Measurements from ENCODE around the gene STARD3. TPM values are rescaled to one million over a fixed set of nuclear protein-coding genes. Genes with fewer than 3 reads are reported as not detected.
A peak's percentile ranks its signal among the peaks of the same experiment; 100 is the strongest.

Gene STARD3
- total and polyA plus RNA-seq, 2 donors from 2014 or later: 32.1 to 47.6 TPM

GRCh38 chr17:39596543-39597267 is 40.2 kb upstream of the STARD3 start:
- no peaks in the 10 kb centered on the region for H3K9me3 ChIP-seq (ENCODE audit: control insufficient read depth in 2 of 3, insufficient read depth in 1 of 3, low read length in 3 of 3)
- H3K9ac ChIP-seq (ENCODE audit: low read length in 3 of 3): no peak overlapping the region
- H3K27ac ChIP-seq (ENCODE audit: low read depth in 2 of 2, low read length in 2 of 2): no peak overlapping the region
- H3K27me3 ChIP-seq (ENCODE audit: control insufficient read depth, insufficient read depth, low read length): peaks cover 54% of the 10 kb centered on the region
- no peaks in the 10 kb centered on the region for H3K4me1 ChIP-seq (ENCODE audit: control insufficient read depth in 2 of 3, insufficient read depth in 2 of 3, low read depth in 1 of 3, low read length in 3 of 3)
- DNase-seq (no peak), FAIRE-seq (no peak)
- TF ChIP-seq, protein P1, sequence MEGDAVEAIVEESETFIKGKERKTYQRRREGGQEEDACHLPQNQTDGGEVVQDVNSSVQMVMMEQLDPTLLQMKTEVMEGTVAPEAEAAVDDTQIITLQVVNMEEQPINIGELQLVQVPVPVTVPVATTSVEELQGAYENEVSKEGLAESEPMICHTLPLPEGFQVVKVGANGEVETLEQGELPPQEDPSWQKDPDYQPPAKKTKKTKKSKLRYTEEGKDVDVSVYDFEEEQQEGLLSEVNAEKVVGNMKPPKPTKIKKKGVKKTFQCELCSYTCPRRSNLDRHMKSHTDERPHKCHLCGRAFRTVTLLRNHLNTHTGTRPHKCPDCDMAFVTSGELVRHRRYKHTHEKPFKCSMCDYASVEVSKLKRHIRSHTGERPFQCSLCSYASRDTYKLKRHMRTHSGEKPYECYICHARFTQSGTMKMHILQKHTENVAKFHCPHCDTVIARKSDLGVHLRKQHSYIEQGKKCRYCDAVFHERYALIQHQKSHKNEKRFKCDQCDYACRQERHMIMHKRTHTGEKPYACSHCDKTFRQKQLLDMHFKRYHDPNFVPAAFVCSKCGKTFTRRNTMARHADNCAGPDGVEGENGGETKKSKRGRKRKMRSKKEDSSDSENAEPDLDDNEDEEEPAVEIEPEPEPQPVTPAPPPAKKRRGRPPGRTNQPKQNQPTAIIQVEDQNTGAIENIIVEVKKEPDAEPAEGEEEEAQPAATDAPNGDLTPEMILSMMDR (IDR thresholded peaks at IDR 0.05; ENCODE audit: borderline replicate concordance, extremely low read depth, insufficient read depth): no peak
- no peak overlapping the region for H3K4me3 ChIP-seq (ENCODE audit: low read length in 3 of 3)
- intact Hi-C loops (cut with DNase I): no loop called here
- no peaks in the 10 kb centered on the region for H3K36me3 ChIP-seq (ENCODE audit: control insufficient read depth in 2 of 3, insufficient read depth in 3 of 3, low read length in 3 of 3)

- FAIRE-seq: no peak
- no peak for DNase-seq
- Histone ChIP-seq H3K27ac (ENCODE audit: low read depth in 2 of 2, low read length in 2 of 2) (no peak overlapping the region), H3K27me3 (ENCODE audit: control insufficient read depth, insufficient read depth, low read length) (peaks cover 61% of the 10 kb centered on the region), H3K36me3 (ENCODE audit: control insufficient read depth in 2 of 3, insufficient read depth in 3 of 3, low read length in 3 of 3) (no peaks in the 10 kb centered on the region), H3K4me1 (ENCODE audit: control insufficient read depth in 2 of 3, insufficient read depth in 2 of 3, low read depth in 1 of 3, low read length in 3 of 3) (no peaks in the 10 kb centered on the region), H3K4me3 (ENCODE audit: low read length in 3 of 3) (no peak overlapping the region), H3K9ac (ENCODE audit: low read length in 3 of 3) (no peak overlapping the region), H3K9me3 (ENCODE audit: control insufficient read depth in 2 of 3, insufficient read depth in 1 of 3, low read length in 3 of 3) (no peaks in the 10 kb centered on the region)
- TF ChIP-seq, protein P1 (IDR thresholded peaks at IDR 0.05; ENCODE audit: borderline replicate concordance, extremely low read depth, insufficient read depth): no peak
- intact Hi-C loops (cut with DNase I): no loop called here
These were observed 39.4 kb upstream of the STARD3 start for GRCh38 chr17:39597372-39598046.

GRCh38 chr17:39598047-39598481 is 38.9 kb upstream of the STARD3 start:
- intact Hi-C loops (cut with DNase I): no loop called here
- DNase-seq (peak in 1 of 5 donors; percentile 45), FAIRE-seq (no peak)
- H3K36me3 ChIP-seq (ENCODE audit: control insufficient read depth in 2 of 3, insufficient read depth in 3 of 3, low read length in 3 of 3): no peaks in the 10 kb centered on the region
- no peak overlapping the region for H3K4me3 ChIP-seq (ENCODE audit: low read length in 3 of 3)
- H3K9me3 ChIP-seq (ENCODE audit: control insufficient read depth in 2 of 3, insufficient read depth in 1 of 3, low read length in 3 of 3): no peaks in the 10 kb centered on the region
- H3K9ac ChIP-seq (ENCODE audit: low read length in 3 of 3): no peak overlapping the region
- no peaks in the 10 kb centered on the region for H3K4me1 ChIP-seq (ENCODE audit: control insufficient read depth in 2 of 3, insufficient read depth in 2 of 3, low read depth in 1 of 3, low read length in 3 of 3)
- H3K27me3 ChIP-seq (ENCODE audit: control insufficient read depth, insufficient read depth, low read length): peaks cover 67% of the 10 kb centered on the region
- H3K27ac ChIP-seq (ENCODE audit: low read depth in 2 of 2, low read length in 2 of 2): no peak overlapping the region
- TF ChIP-seq, protein P1 (IDR thresholded peaks at IDR 0.05; ENCODE audit: borderline replicate concordance, extremely low read depth, insufficient read depth): no peak

All from kidney (tissue), 14 donors.